Activated CD8-positive, alpha-beta T cell treated with anti-CD3 and anti-CD28 coated beads for 36 hours (primary cell): ENCODE results near the gene CNN2. TPM values are rescaled to one million over a fixed set of nuclear protein-coding genes. Genes with fewer than 3 reads are reported as not detected.

Experiments used
- ATAC-seq: fragments of 200-7000 bp; cut with Tn5 transposase; one replicate; pipeline ENCODE4 v1.10.0; 2021; ENCODE audit warnings: mild to moderate bottlenecking, moderate library complexity
- CTCF ChIA-PET: fragments of 350-600 bp; sonication (Branson Sonifier 250); formaldehyde crosslinking; loops from one replicate; lab custom pipeline; 2021; ENCODE audit warnings: antibody characterized with exemption; lab: Charles Lee
- POLR2A ChIA-PET: fragments of 350-600 bp; sonication (Branson Sonifier 250); formaldehyde crosslinking; loops from one replicate; lab custom pipeline; 2021; ENCODE audit warnings: antibody characterized with exemption; lab: Charles Lee
- DNase-seq: peaks from one replicate; pipeline ENCODE4 v3.0.0-alpha.2; 2020
- H3K27ac Mint-ChIP-seq: one replicate; pipeline ENCODE4 v1.8.0; 2021; ENCODE audit warnings: mild to moderate bottlenecking, mixed read lengths
- H3K27me3 Mint-ChIP-seq: one replicate; pipeline ENCODE4 v1.8.0; 2021; ENCODE audit warnings: mixed read lengths
- H3K36me3 Mint-ChIP-seq: one replicate; pipeline ENCODE4 v1.8.0; 2021; ENCODE audit warnings: low read depth, mixed read lengths
- H3K4me1 Mint-ChIP-seq: one replicate; pipeline ENCODE4 v1.8.0; 2021; ENCODE audit warnings: low read depth, mixed read lengths
- H3K4me3 Mint-ChIP-seq: one replicate; pipeline ENCODE4 v1.8.0; 2021; ENCODE audit warnings: mild to moderate bottlenecking, moderate library complexity, mixed read lengths
- H3K9me3 Mint-ChIP-seq: one replicate; pipeline ENCODE4 v1.8.0; 2021; ENCODE audit warnings: mixed read lengths
- CTCF ChIP-seq: fragments of 200-600 bp; IDR thresholded peaks from one replicate; pipeline ENCODE4 v1.8.0; 2022; ENCODE audit warnings: antibody characterized with exemption, mild to moderate bottlenecking
- intact Hi-C: fragments of 100-400 bp; cut with micrococcal nuclease; formaldehyde crosslinking; loops from one replicate; pipeline ENCODE4 v1.10.0; 2022
- total RNA-seq, 2 experiments: library from RNA; stranded (reverse); gene quantifications; one replicate each; pipeline ENCODE4 v1.2.3, GENCODE V29; 2021

CNN2 gene
- total RNA-seq, 2 experiments from 2014 or later: 97.4 to 98.3 TPM

- no peaks in the 10 kb centered on the region for H3K27me3 Mint-ChIP-seq
- ChIA-PET CTCF (no interaction called here), POLR2A (no interaction called here)
- ATAC-seq (peak; percentile 82), DNase-seq (peak; percentile 90)
- no peak overlapping the region for H3K4me3 Mint-ChIP-seq
- peaks cover 18% of the 10 kb centered on the region for H3K4me1 Mint-ChIP-seq
- no peaks in the 10 kb centered on the region for H3K9me3 Mint-ChIP-seq
- intact Hi-C loops: no loop called here
- TF ChIP-seq CTCF: no peak
- H3K27ac Mint-ChIP-seq: no peak overlapping the region
- peaks cover 2% of the 10 kb centered on the region for H3K36me3 Mint-ChIP-seq
Observed at GRCh38 chr19:1045247-1045603, 18.8 kb downstream of the CNN2 start.

DNA sequence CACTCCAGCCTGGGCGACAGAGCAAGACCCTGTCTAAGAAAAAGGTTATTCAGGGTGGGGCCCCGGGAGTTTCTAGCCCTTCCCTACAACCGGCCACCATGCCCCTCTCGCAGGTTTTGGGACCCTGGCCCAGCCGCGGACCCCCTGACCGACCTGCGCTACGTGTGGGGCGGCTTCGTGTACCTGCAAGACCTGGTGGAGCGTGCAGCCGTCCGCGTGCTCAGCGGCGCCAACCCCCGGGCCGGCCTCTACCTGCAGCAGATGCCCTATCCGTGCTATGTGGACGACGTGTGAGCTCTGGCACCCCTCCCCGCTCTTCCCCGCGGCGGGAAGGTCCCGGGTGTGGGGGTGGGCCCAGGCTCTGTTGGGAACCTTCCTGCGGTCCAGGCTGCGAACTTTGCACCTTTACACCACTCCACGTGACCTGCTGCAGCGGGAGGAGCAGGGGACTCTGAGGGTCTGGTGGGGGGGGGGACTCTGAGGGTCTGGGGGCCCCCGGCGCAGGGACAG is 19.8 kb downstream of the CNN2 start:
- ChIA-PET POLR2A (no interaction called here), CTCF (no interaction called here)
- no peak for TF ChIP-seq CTCF
- intact Hi-C loops: no loop called here
- DNase-seq (no peak), ATAC-seq (no peak)
- H3K4me3 Mint-ChIP-seq: no peak overlapping the region
- H3K27me3 Mint-ChIP-seq: no peaks in the 10 kb centered on the region
- no peak overlapping the region for H3K27ac Mint-ChIP-seq
- peaks cover 2% of the 10 kb centered on the region for H3K36me3 Mint-ChIP-seq
- peaks cover 11% of the 10 kb centered on the region for H3K4me1 Mint-ChIP-seq
- no peaks in the 10 kb centered on the region for H3K9me3 Mint-ChIP-seq

DNA sequence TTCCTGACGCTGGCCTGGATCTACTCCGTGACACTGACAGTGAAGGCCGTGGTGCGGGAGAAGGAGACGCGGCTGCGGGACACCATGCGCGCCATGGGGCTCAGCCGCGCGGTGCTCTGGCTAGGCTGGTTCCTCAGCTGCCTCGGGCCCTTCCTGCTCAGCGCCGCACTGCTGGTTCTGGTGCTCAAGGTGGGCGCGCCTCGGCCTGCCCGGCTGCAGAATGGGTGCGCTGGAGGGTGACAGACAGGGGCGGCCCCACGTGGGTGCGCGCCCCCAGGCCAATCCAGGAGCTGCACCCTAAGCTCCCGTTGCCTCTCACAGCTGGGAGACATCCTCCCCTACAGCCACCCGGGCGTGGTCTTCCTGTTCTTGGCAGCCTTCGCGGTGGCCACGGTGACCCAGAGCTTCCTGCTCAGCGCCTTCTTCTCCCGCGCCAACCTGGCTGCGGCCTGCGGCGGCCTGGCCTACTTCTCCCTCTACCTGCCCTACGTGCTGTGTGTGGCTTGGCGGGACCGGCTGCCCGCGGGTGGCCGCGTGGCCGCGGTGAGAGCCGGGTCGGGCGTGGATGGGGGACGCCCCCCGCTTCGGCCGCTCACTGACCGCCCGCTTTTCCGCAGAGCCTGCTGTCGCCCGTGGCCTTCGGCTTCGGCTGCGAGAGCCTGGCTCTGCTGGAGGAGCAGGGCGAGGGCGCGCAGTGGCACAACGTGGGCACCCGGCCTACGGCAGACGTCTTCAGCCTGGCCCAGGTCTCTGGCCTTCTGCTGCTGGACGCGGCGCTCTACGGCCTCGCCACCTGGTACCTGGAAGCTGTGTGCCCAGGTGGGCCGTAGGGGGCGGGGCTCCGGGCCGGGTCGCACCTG is 20.7 kb downstream of the CNN2 start:
- ChIA-PET CTCF (no interaction called here), POLR2A (no interaction called here)

GRCh38 chr19:1047696-1048147 is 21.3 kb downstream of the CNN2 start:
- intact Hi-C loops: no loop called here
- Mint-ChIP-seq H3K27ac (no peak overlapping the region), H3K27me3 (no peaks in the 10 kb centered on the region), H3K9me3 (no peaks in the 10 kb centered on the region), H3K4me1 (peaks cover 9% of the 10 kb centered on the region), H3K4me3 (no peak overlapping the region), H3K36me3 (peaks cover 4% of the 10 kb centered on the region)
- no peak for TF ChIP-seq CTCF
- ChIA-PET POLR2A (interaction anchor here (0.6 kb wide), 1 partner anchor 20 kb away, joined by 3 read pairs; no protein-coding TSS in a partner anchor), CTCF (interaction anchor here (0.6 to 1.6 kb wide), 2 partner anchors 10 to 33 kb away, joined by 3 to 6 read pairs; no protein-coding TSS in a partner anchor)
- ATAC-seq (no peak), DNase-seq (no peak)

More for the DNA sequence above, 20.7 kb downstream of the CNN2 start:
- DNase-seq: no peak
- no peak overlapping the region for H3K27ac Mint-ChIP-seq
- intact Hi-C loops: no loop called here
- H3K4me3 Mint-ChIP-seq: no peak overlapping the region
- peaks cover 12% of the 10 kb centered on the region for H3K4me1 Mint-ChIP-seq
- peaks cover 4% of the 10 kb centered on the region for H3K36me3 Mint-ChIP-seq
- H3K9me3 Mint-ChIP-seq: no peaks in the 10 kb centered on the region
- no peak for ATAC-seq
- TF ChIP-seq CTCF: no peak
- no peaks in the 10 kb centered on the region for H3K27me3 Mint-ChIP-seq

DNA sequence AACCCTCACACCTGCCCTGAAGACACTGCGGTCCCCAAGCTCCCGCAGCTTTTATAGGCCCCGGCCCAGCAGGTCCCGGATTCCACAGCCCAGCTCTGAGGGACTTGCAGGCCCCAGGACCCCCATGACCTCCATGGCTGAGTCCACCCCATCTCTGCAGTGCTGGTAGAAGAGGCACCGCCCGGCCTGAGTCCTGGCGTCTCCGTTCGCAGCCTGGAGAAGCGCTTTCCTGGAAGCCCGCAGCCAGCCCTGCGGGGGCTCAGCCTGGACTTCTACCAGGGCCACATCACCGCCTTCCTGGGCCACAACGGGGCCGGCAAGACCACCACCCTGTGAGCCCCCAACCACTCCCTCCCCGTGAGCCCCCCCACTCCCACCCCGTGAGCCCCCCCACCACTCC is 22.7 kb downstream of the CNN2 start:
- Mint-ChIP-seq H3K27ac (no peak overlapping the region), H3K9me3 (no peaks in the 10 kb centered on the region), H3K4me3 (no peak overlapping the region), H3K27me3 (no peaks in the 10 kb centered on the region), H3K4me1 (peaks cover 11% of the 10 kb centered on the region), H3K36me3 (peaks cover 4% of the 10 kb centered on the region)
- intact Hi-C loops: no loop called here
- no peak for TF ChIP-seq CTCF
- DNase-seq: no peak
- no peak for ATAC-seq
- POLR2A ChIA-PET: interaction anchor here (0.9 to 1.2 kb wide), 3 partner anchors 11 to 19 kb away, joined by 3 to 4 read pairs (median 3); no protein-coding TSS in a partner anchor
- CTCF ChIA-PET: interaction anchor here (1.3 to 1.6 kb wide), 2 partner anchors 9 to 10 kb away, joined by 6 read pairs; partner anchors contain the start of gene ABCA7
